GM12865 (cell line): ENCODE measurements around the gene ADARB1.

ENCODE experiments used
- DNase-seq: peaks from one replicate; pipeline ENCODE4 v3.0.0; 2010; ENCODE audit warnings: low read depth
- H3K4me3 ChIP-seq: 2 replicates; pipeline ENCODE4 v1.5.1; 2011; ENCODE audit warnings: mild to moderate bottlenecking, low read depth, low read length, control low read depth
- TF ChIP-seq, protein P1 (sequence below): IDR thresholded peaks from 2 replicates; pipeline ENCODE4 v1.5.1; 2011; ENCODE audit warnings: low read length, control low read depth, low read depth, inconsistent platforms; ENCODE audit not compliant: insufficient read depth; ENCODE audit errors: missing control alignments

ADARB1 gene

DNA sequence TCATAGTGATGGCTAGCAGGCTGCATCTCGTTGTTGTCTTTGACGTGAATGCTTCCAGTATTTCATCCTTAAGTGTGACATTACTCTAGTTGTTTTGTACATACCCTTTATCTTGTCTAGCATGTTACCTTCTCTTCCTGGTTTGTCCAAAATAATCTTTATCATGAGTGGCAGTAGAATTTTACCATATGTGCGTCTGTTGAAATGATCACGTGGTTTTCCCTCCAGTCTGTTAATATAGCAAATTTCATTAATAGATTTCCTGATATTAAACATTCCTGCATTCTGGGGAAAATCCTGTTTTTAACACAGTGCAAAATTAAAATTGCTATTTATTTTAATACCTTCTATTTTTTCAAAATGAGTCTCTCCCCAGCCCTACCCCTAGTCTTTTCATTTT lies 15.6 kb downstream of the ADARB1 start:
- no peak for DNase-seq
- no peak overlapping the region for H3K4me3 ChIP-seq
- TF ChIP-seq, protein P1, sequence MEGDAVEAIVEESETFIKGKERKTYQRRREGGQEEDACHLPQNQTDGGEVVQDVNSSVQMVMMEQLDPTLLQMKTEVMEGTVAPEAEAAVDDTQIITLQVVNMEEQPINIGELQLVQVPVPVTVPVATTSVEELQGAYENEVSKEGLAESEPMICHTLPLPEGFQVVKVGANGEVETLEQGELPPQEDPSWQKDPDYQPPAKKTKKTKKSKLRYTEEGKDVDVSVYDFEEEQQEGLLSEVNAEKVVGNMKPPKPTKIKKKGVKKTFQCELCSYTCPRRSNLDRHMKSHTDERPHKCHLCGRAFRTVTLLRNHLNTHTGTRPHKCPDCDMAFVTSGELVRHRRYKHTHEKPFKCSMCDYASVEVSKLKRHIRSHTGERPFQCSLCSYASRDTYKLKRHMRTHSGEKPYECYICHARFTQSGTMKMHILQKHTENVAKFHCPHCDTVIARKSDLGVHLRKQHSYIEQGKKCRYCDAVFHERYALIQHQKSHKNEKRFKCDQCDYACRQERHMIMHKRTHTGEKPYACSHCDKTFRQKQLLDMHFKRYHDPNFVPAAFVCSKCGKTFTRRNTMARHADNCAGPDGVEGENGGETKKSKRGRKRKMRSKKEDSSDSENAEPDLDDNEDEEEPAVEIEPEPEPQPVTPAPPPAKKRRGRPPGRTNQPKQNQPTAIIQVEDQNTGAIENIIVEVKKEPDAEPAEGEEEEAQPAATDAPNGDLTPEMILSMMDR, result no peak

DNA sequence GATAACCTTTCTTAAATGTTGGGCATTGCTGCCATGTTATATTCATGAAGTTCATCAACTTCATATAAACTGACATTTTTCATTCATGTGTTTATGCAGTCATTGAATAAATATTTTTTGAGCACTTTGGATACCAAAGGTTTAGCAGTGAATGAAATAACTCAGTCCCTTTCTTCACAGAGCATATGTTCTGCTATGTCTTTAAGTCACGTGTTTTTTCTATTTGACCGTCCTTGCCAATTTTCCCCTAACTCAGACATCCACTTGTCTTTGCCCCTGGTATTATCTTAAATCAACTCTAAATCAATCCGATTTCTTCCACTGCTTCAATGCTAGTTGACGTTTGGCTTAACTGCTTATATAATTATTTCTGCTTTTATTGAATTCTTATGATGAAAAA lies 16.6 kb downstream of the ADARB1 start:
- H3K4me3 ChIP-seq, result no peak overlapping the region
- no peak for DNase-seq
- TF ChIP-seq, protein P1, result no peak

DNA sequence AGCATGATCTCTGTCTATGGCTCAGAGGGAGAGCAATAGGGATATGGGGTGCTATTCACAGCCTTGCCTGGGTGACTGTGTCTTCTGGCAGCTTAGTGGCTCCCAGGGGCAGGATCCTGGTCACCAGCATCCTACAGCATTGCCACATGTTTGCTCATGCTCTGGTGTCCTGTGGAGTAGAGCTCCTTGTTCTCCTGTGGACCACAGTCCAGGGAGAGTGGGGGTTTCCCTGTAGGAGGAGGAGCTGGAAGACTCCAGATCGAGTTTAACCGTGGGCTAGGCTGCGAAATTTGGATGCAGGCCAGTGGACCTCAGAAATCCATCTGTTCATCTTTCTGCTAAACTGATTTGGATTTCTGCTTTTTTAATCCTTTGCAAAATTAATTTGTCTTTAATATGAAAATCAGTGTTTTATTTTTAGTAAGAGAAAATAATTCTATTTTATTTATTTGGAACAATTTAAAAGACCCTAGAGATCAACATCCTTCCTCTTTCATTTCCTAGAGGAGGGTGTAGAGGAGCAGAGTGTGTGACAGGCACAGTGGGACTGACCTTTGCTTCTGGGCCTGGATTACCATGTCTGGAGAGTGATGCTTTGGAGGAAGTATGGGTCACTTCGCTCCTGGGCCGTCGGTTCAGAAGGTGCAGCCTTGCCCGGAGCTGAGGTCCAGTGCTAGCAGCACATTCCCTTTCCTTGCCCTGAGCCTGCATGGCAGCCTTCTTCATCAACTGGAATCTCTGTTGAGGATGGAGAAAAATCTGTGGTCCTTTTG lies 17.4 kb downstream of the ADARB1 start:
- H3K4me3 ChIP-seq, result no peak overlapping the region
- DNase-seq, result no peak
- TF ChIP-seq, protein P1, result no peak

DNA sequence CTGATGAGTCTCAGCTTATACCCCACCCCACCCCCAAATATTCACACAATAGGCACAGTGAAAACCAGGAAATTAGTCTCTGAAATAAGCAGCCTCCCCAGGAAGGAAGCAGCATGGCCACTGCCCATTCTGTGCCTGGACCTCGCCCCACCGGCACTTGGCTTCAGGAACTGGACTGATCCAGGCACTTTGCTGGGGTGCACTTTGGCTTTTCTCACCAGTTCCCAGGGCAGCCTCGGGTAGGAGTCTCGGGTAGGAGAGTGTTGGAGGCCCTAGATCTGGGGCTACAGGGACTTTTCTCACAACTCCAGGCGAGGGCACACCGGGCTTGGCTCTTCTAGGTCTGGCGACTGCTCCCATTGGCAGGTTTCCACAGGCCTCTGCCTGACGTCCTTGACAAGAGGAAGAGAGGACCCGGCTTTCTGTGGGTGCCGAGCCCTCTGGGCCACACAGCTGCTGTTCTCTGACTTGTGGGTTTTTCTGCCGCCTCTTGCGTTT lies 18.7 kb downstream of the ADARB1 start:
- DNase-seq, result no peak
- no peak overlapping the region for H3K4me3 ChIP-seq
- TF ChIP-seq, protein P1, result no peak

DNA sequence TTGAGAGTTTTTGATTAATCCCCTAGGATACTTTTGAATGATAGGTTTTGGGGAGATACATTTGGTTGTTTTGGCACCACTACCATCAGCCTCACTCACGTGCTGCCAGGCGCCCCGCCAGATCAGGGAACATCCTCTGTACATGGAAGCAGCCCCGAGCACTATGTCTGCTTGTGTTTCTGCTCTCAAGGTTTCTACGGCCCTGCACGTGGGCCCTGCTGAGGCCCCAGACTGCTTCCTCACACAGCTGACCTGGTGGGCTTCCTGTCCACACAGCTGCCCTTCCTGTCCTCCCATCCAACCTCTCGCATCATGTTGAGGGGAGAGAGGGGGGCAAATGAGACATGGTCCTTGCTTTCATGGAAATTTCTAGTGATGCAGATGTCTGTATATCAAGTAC lies 20.0 kb downstream of the ADARB1 start:
- no peak overlapping the region for H3K4me3 ChIP-seq
- no peak for DNase-seq
- TF ChIP-seq, protein P1, result no peak

DNA sequence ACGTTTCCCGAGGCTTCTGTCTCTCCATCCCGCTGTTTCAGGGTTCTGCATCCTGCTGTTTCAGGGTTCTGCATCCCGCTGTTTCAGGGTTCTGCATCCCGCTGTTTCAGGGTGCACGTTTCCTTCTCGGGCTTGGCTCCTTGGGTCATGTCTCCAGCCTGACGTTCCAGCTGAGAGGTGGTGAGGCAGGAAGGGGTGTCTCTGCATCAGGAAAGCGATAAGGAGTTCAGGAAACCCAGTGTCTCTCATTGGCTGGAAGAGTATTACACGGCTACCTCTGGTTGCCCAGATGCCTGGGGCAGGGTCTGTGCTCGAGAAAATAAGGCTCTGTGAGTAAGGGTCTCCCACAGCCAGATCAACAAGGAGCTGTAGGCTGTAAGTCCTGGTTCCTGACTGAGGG lies 21.1 kb downstream of the ADARB1 start:
- TF ChIP-seq, protein P1, result no peak
- DNase-seq, result no peak
- no peak overlapping the region for H3K4me3 ChIP-seq

DNA sequence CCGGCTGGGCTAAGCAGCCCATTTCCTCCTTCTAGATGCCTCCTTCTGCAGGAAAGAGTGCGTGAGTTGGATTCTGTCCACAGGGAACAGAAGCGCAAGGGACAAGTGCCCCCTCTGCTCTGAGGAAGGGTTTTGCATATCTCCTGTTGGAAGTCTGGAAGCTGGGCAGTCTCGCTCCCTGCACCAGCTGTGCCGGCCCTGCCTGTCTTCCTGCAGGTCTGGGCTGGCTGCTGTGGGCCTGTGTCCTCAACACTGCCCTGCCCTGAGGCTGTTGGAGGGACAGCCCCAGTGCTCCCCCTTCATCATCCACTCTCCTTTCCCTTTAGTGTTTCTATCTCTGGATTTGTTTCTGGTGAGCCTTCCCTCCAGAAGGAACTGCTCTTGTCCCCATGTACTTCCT lies 21.8 kb downstream of the ADARB1 start:
- H3K4me3 ChIP-seq, result no peak overlapping the region
- TF ChIP-seq, protein P1, result no peak

More for the DNA sequence above, 21.8 kb downstream of the ADARB1 start:
- no peak for DNase-seq
